HG03457 (cell line): ENCODE data around the gene MX1.
"Not testable (repeated sequence)": the region's sequence is repeated elsewhere in the genome, so short reads cannot be mapped to it uniquely, and the experiment has no call there.

ENCODE experiments used
- ATAC-seq: cut with Tn5 transposase; IDR thresholded peaks from one replicate; pipeline ENCODE4 v1.9.1; 2021; ENCODE audit warnings: moderate number of reproducible peaks; ENCODE audit not compliant: unreplicated experiment

The MX1 gene

GRCh38 chr21:41406340-41406739 lies 19.7 kb upstream of the MX1 start:
- ATAC-seq: no peak

- no peak for ATAC-seq
Measured at GRCh38 chr21:41407541-41408460, 18.2 kb upstream of the MX1 start.

- ATAC-seq: no peak
Measured at GRCh38 chr21:41410361-41410760, 15.7 kb upstream of the MX1 start.

GRCh38 chr21:41410767-41411448 lies 15.1 kb upstream of the MX1 start:
- ATAC-seq: no peak

GRCh38 chr21:41411449-41412089 lies 14.5 kb upstream of the MX1 start:
- no peak for ATAC-seq

- not testable (repeated sequence) for ATAC-seq
Measured at GRCh38 chr21:41417505-41417904, 8.5 kb upstream of the MX1 start.

GRCh38 chr21:41418393-41418792 lies 7.6 kb upstream of the MX1 start:
- no peak for ATAC-seq

- ATAC-seq: no peak
Measured at GRCh38 chr21:41418956-41419680, 6.9 kb upstream of the MX1 start.

GRCh38 chr21:41419921-41420862 lies 5.8 kb upstream of the MX1 start:
- ATAC-seq: no peak

- not testable (repeated sequence) for ATAC-seq
Measured at GRCh38 chr21:41420998-41421397, 5.0 kb upstream of the MX1 start.

- no peak for ATAC-seq
Measured at GRCh38 chr21:41422546-41423304, 3.3 kb upstream of the MX1 start.

- not testable (repeated sequence) for ATAC-seq
Measured at GRCh38 chr21:41423305-41423636, 2.8 kb upstream of the MX1 start.

GRCh38 chr21:41425588-41425953 lies 468 bp upstream of the MX1 start:
- no peak for ATAC-seq

- no peak for ATAC-seq
Measured at GRCh38 chr21:41426676-41427404, 801 bp downstream of the MX1 start.

- ATAC-seq: no peak
Measured at GRCh38 chr21:41427556-41427955, 1.5 kb downstream of the MX1 start.

- no peak for ATAC-seq
Measured at GRCh38 chr21:41428311-41428710, 2.3 kb downstream of the MX1 start.

- no peak for ATAC-seq
Measured at GRCh38 chr21:41428847-41429246, 2.8 kb downstream of the MX1 start.

GRCh38 chr21:41429305-41429704 lies 3.3 kb downstream of the MX1 start:
- ATAC-seq: no peak
